ENCODE measurements around the gene SSBP4.

Gene SSBP4

GRCh38 chr19:18453269-18454024 lies 34.2 kb downstream of the SSBP4 start:
- Mint-ChIP-seq H3K4me3 (no peak overlapping the region), H3K27me3 (no peaks in the 10 kb centered on the region), H3K4me1 (no peaks in the 10 kb centered on the region), H3K27ac (no peak overlapping the region), H3K9me3 (no peaks in the 10 kb centered on the region), H3K36me3 (peaks cover 4% of the 10 kb centered on the region)

- Mint-ChIP-seq H3K9me3 (no peaks in the 10 kb centered on the region), H3K27me3 (no peaks in the 10 kb centered on the region), H3K27ac (peak overlapping the region; percentile 6), H3K4me3 (no peak overlapping the region), H3K36me3 (peaks cover 2% of the 10 kb centered on the region), H3K4me1 (no peaks in the 10 kb centered on the region)
Measured at GRCh38 chr19:18456279-18456678, 37.1 kb downstream of the SSBP4 start.

- Mint-ChIP-seq H3K4me1 (no peaks in the 10 kb centered on the region), H3K4me3 (no peak overlapping the region), H3K36me3 (peaks cover 2% of the 10 kb centered on the region), H3K27ac (no peak overlapping the region), H3K9me3 (no peaks in the 10 kb centered on the region), H3K27me3 (no peaks in the 10 kb centered on the region)
Measured at GRCh38 chr19:18456974-18457373, 37.8 kb downstream of the SSBP4 start.

- Mint-ChIP-seq H3K27ac (peak overlapping the region; percentile 35), H3K4me3 (no peak overlapping the region), H3K36me3 (peaks cover 2% of the 10 kb centered on the region), H3K4me1 (no peaks in the 10 kb centered on the region), H3K27me3 (no peaks in the 10 kb centered on the region), H3K9me3 (no peaks in the 10 kb centered on the region)
Measured at GRCh38 chr19:18457483-18458331, 38.5 kb downstream of the SSBP4 start.

- H3K27ac Mint-ChIP-seq, result no peak overlapping the region
- H3K36me3 Mint-ChIP-seq, result peaks cover 4% of the 10 kb centered on the region
- no peaks in the 10 kb centered on the region for H3K4me1 Mint-ChIP-seq
- H3K9me3 Mint-ChIP-seq, result no peaks in the 10 kb centered on the region
- no peak overlapping the region for H3K4me3 Mint-ChIP-seq
- H3K27me3 Mint-ChIP-seq, result no peaks in the 10 kb centered on the region
Measured at GRCh38 chr19:18460900-18461299, 41.7 kb downstream of the SSBP4 start.

- H3K27ac Mint-ChIP-seq, result no peak overlapping the region
- H3K27me3 Mint-ChIP-seq, result no peaks in the 10 kb centered on the region
- no peaks in the 10 kb centered on the region for H3K4me1 Mint-ChIP-seq
- H3K4me3 Mint-ChIP-seq, result no peak overlapping the region
- peaks cover 4% of the 10 kb centered on the region for H3K36me3 Mint-ChIP-seq
- H3K9me3 Mint-ChIP-seq, result no peaks in the 10 kb centered on the region
Measured at GRCh38 chr19:18461471-18461870, 42.3 kb downstream of the SSBP4 start.

- Mint-ChIP-seq H3K27me3 (no peaks in the 10 kb centered on the region), H3K36me3 (peaks cover 4% of the 10 kb centered on the region), H3K9me3 (no peaks in the 10 kb centered on the region), H3K4me3 (no peak overlapping the region), H3K4me1 (no peaks in the 10 kb centered on the region), H3K27ac (no peak overlapping the region)
Measured at GRCh38 chr19:18464646-18465045, 45.4 kb downstream of the SSBP4 start.

GRCh38 chr19:18465214-18465963 lies 46.2 kb downstream of the SSBP4 start:
- Mint-ChIP-seq H3K9me3 (no peaks in the 10 kb centered on the region), H3K27me3 (no peaks in the 10 kb centered on the region), H3K27ac (peak overlapping the region; percentile 59), H3K4me3 (no peak overlapping the region), H3K36me3 (peaks cover 1% of the 10 kb centered on the region), H3K4me1 (no peaks in the 10 kb centered on the region)

GRCh38 chr19:18465964-18466339 lies 46.8 kb downstream of the SSBP4 start:
- Mint-ChIP-seq H3K27ac (no peak overlapping the region), H3K9me3 (no peaks in the 10 kb centered on the region), H3K27me3 (no peaks in the 10 kb centered on the region), H3K4me1 (no peaks in the 10 kb centered on the region), H3K4me3 (no peak overlapping the region), H3K36me3 (peaks cover 1% of the 10 kb centered on the region)

GRCh38 chr19:18466354-18466753 lies 47.2 kb downstream of the SSBP4 start:
- H3K27me3 Mint-ChIP-seq, result no peaks in the 10 kb centered on the region
- peaks cover 1% of the 10 kb centered on the region for H3K36me3 Mint-ChIP-seq
- H3K4me1 Mint-ChIP-seq, result no peaks in the 10 kb centered on the region
- no peak overlapping the region for H3K4me3 Mint-ChIP-seq
- H3K27ac Mint-ChIP-seq, result no peak overlapping the region
- H3K9me3 Mint-ChIP-seq, result no peaks in the 10 kb centered on the region

- Mint-ChIP-seq H3K36me3 (peaks cover under 1% of the 10 kb centered on the region), H3K27ac (peak overlapping the region; percentile 15), H3K9me3 (no peaks in the 10 kb centered on the region), H3K27me3 (no peaks in the 10 kb centered on the region), H3K4me3 (no peak overlapping the region), H3K4me1 (peaks cover 3% of the 10 kb centered on the region)
Measured at GRCh38 chr19:18467978-18468377, 48.8 kb downstream of the SSBP4 start.

GRCh38 chr19:18468517-18468916 lies 49.3 kb downstream of the SSBP4 start:
- Mint-ChIP-seq H3K9me3 (no peaks in the 10 kb centered on the region), H3K27ac (no peak overlapping the region)

GRCh38 chr19:18469069-18469846 lies 50.1 kb downstream of the SSBP4 start:
- H3K9me3 Mint-ChIP-seq, result no peaks in the 10 kb centered on the region
- peaks cover 4% of the 10 kb centered on the region for H3K4me1 Mint-ChIP-seq
- no peak overlapping the region for H3K4me3 Mint-ChIP-seq
- no peak overlapping the region for H3K27ac Mint-ChIP-seq
- no peaks in the 10 kb centered on the region for H3K36me3 Mint-ChIP-seq
- H3K27me3 Mint-ChIP-seq, result no peaks in the 10 kb centered on the region

More at GRCh38 chr19:18468517-18468916, 49.3 kb downstream of the SSBP4 start:
- Mint-ChIP-seq H3K27me3 (no peaks in the 10 kb centered on the region), H3K4me1 (peaks cover 3% of the 10 kb centered on the region), H3K4me3 (no peak overlapping the region), H3K36me3 (no peaks in the 10 kb centered on the region)

- no peaks in the 10 kb centered on the region for H3K9me3 Mint-ChIP-seq
- peaks cover 14% of the 10 kb centered on the region for H3K4me1 Mint-ChIP-seq
- no peak overlapping the region for H3K27ac Mint-ChIP-seq
Measured at GRCh38 chr19:18470787-18471186, 51.6 kb downstream of the SSBP4 start.

More at GRCh38 chr19:18470787-18471186, 51.6 kb downstream of the SSBP4 start:
- H3K4me3 Mint-ChIP-seq, result no peak overlapping the region
- H3K27me3 Mint-ChIP-seq, result no peaks in the 10 kb centered on the region
- no peaks in the 10 kb centered on the region for H3K36me3 Mint-ChIP-seq
